SK-N-SH (cell line): ENCODE results near the gene STPG1. TPM values are rescaled to one million over a fixed set of nuclear protein-coding genes. Genes with fewer than 3 reads are reported as not detected.

ENCODE experiments used
- CTCF ChIA-PET: fragments of 300-600, 350-600 bp; formaldehyde crosslinking; extraction: SDS; loops from one replicate; lab custom pipeline; 2021; lab: Yijun Ruan, JAX
- POLR2A ChIA-PET: fragments of 350-600 bp; sonication (Branson Sonifier 250); formaldehyde crosslinking; extraction: SDS; loops from one replicate; lab custom pipeline; 2020; ENCODE audit warnings: antibody characterized with exemption, inconsistent platforms; lab: Yijun Ruan, JAX
- DNase-seq: peaks from one replicate; pipeline ENCODE4 v3.0.0; 2012
- H2AFZ ChIP-seq: fragments of 200-600 bp; sonication (generic); 2 replicates; pipeline ENCODE4 v1.8.1; 2016; ENCODE audit warnings: antibody characterized with exemption, mild to moderate bottlenecking, low read depth
- H3F3A ChIP-seq: fragments of 200-600 bp; sonication (generic); replicated peaks from 2 replicates; pipeline ENCODE3; 2016; ENCODE audit warnings: antibody characterized with exemption, mild to moderate bottlenecking; ENCODE audit not compliant: insufficient read depth
- H3K27ac ChIP-seq, 2 experiments: fragments of 200-500 bp in 1 of 2; fragments of 200-600 bp in 1 of 2; sonication (Bioruptor generic) in 1 of 2; sonication (generic), shearing (Covaris generic) in 1 of 2; 2 replicates each; pipeline versions ENCODE4 v1.5.1 to v1.6.1; 2014 to 2016; ENCODE audit warnings: low read depth in 2 of 2, inconsistent platforms in 1 of 2, low read length in 1 of 2, mild to moderate bottlenecking in 1 of 2, mixed read lengths in 1 of 2
- H3K27me3 ChIP-seq: fragments of 200-600 bp; sonication (generic), shearing (Covaris generic); 2 replicates; pipeline ENCODE4 v1.6.1; 2016; ENCODE audit warnings: mixed run types; ENCODE audit not compliant: insufficient read depth
- H3K36me3 ChIP-seq, 2 experiments: fragments of 200-500 bp in 1 of 2; fragments of 200-600 bp in 1 of 2; sonication (Bioruptor generic) in 1 of 2; sonication (generic) in 1 of 2; replicated peaks in 1 of 2; 2 replicates each; pipeline versions ENCODE3 to v1.5.1; 2014 to 2016; ENCODE audit warnings: low read length in 1 of 2, mild to moderate bottlenecking in 1 of 2; ENCODE audit not compliant: insufficient read depth in 2 of 2, control insufficient read depth in 1 of 2
- H3K4me1 ChIP-seq, 2 experiments: fragments of 200-500 bp in 1 of 2; fragments of 200-600 bp in 1 of 2; sonication (Bioruptor generic) in 1 of 2; sonication (generic), shearing (Covaris generic) in 1 of 2; 2 replicates each; pipeline versions ENCODE4 v1.5.1 to v1.6.1; 2014 to 2016; ENCODE audit warnings: low read depth in 1 of 2, low read length in 1 of 2, mixed run types in 1 of 2; ENCODE audit not compliant: insufficient read depth in 2 of 2, control insufficient read depth in 1 of 2
- H3K4me2 ChIP-seq: fragments of 200-600 bp; sonication (generic), shearing (Covaris generic); 2 replicates; pipeline ENCODE4 v1.6.1; 2017; ENCODE audit warnings: mixed run types
- H3K4me3 ChIP-seq, 2 experiments: fragments of 200-500 bp in 1 of 2; fragments of 200-600 bp in 1 of 2; sonication (Bioruptor generic) in 1 of 2; sonication (generic), shearing (Covaris generic) in 1 of 2; 2 replicates each; pipeline versions ENCODE4 v1.5.1 to v1.8.1; 2014 to 2016; ENCODE audit warnings: low read depth in 2 of 2, inconsistent platforms in 1 of 2, low read length in 1 of 2, mild to moderate bottlenecking in 1 of 2, mixed read lengths in 1 of 2, moderate library complexity in 1 of 2
- H3K79me2 ChIP-seq: fragments of 200-600 bp; sonication (generic); 2 replicates; pipeline ENCODE4 v1.8.1; 2017; ENCODE audit warnings: mild to moderate bottlenecking; ENCODE audit not compliant: insufficient read depth
- H3K9ac ChIP-seq: fragments of 200-600 bp; sonication (generic); 2 replicates; pipeline ENCODE4 v1.6.1; 2017; ENCODE audit warnings: mixed run types
- H3K9me2 ChIP-seq: fragments of 200-600 bp; sonication (generic); 2 replicates; pipeline ENCODE4 v1.6.1; 2017; ENCODE audit warnings: mixed run types
- H3K9me3 ChIP-seq: fragments of 200-600 bp; sonication (generic); 2 replicates; pipeline ENCODE4 v1.6.1; 2017; ENCODE audit warnings: mixed run types, mild to moderate bottlenecking, moderate library complexity
- H4K20me1 ChIP-seq: fragments of 200-600 bp; sonication (generic); 2 replicates; pipeline ENCODE4 v1.6.1; 2017; ENCODE audit warnings: mild to moderate bottlenecking, mixed run types; ENCODE audit not compliant: insufficient read depth
- EZH2phosphoT487 ChIP-seq: fragments of 200-600 bp; sonication (generic); IDR thresholded peaks from 2 replicates; pipeline ENCODE4 v1.6.1; 2017; ENCODE audit warnings: low read depth, mixed run types, mild to moderate bottlenecking, antibody characterized with exemption, moderate library complexity, borderline replicate concordance
- FOXM1 ChIP-seq: IDR thresholded peaks from 2 replicates; pipeline ENCODE4 v1.4.0; 2012; ENCODE audit warnings: low read depth, mild to moderate bottlenecking
- GABPA ChIP-seq: IDR thresholded peaks from 2 replicates; pipeline ENCODE4 v1.4.0; 2012; ENCODE audit warnings: low read depth, mild to moderate bottlenecking
- GATA2 ChIP-seq: sonication (generic); formaldehyde crosslinking; IDR thresholded peaks from 2 replicates; pipeline ENCODE4 v1.5.0; 2020; ENCODE audit warnings: mild to moderate bottlenecking, missing genetic modification reagents
- PBX3 ChIP-seq: IDR thresholded peaks from 2 replicates; pipeline ENCODE4; 2012
- RAD21 ChIP-seq: IDR thresholded peaks from 2 replicates; pipeline ENCODE4 v1.6.1; 2012; ENCODE audit warnings: mild to moderate bottlenecking, low read length
- SIN3A ChIP-seq: IDR thresholded peaks from 2 replicates; pipeline ENCODE4 v1.6.1; 2012; ENCODE audit warnings: low read depth, mild to moderate bottlenecking, low read length, moderate library complexity, borderline replicate concordance
- SMC3 ChIP-seq: IDR thresholded peaks from 2 replicates; pipeline ENCODE4 v1.6.1; 2012; ENCODE audit warnings: low read depth, low read length, improper control_type of control experiment
- TAF1 ChIP-seq: IDR thresholded peaks from 2 replicates; pipeline ENCODE4 v1.6.1; 2012; ENCODE audit warnings: low read depth, mild to moderate bottlenecking, low read length, moderate library complexity, borderline replicate concordance
- TEAD4 ChIP-seq: IDR thresholded peaks from 2 replicates; pipeline ENCODE4 v1.4.0; 2012; ENCODE audit warnings: mild to moderate bottlenecking, borderline replicate concordance; ENCODE audit not compliant: insufficient read depth
- YY1 ChIP-seq: IDR thresholded peaks from 2 replicates; pipeline ENCODE4 v1.4.0; 2012; ENCODE audit warnings: low read depth, mild to moderate bottlenecking
- WGBS: methylation state at CpG from one replicate; pipeline ENCODE4 v1.1.6; 2017; ENCODE audit warnings: low lambda C conversion rate; 5-methylcytosine and 5-hydroxymethylcytosine counted together
- polyA plus RNA-seq, 3 experiments: library from polyadenylated mRNA; depleted of rRNA; stranded (reverse); fragments of >200 nt; gene quantifications; 2 replicates each; pipeline ENCODE4 v1.2.3, GENCODE V29; 2012
- TF ChIP-seq, protein P1 (sequence below): fragments of 200-600 bp; sonication (generic); IDR thresholded peaks from 2 replicates; pipeline ENCODE4 v1.6.1; 2017; ENCODE audit warnings: antibody characterized with exemption, mild to moderate bottlenecking, moderate library complexity
- TF ChIP-seq, protein P2 (sequence below): fragments of 150-350 bp; IDR thresholded peaks from 2 replicates; pipeline ENCODE4 v1.6.1; 2016; ENCODE audit warnings: mild to moderate bottlenecking, low read depth, low read length

STPG1 gene
- polyA plus RNA-seq, 1 of the 3 experiments (the other 2 are of a cell fraction) = 8.7 TPM

DNA sequence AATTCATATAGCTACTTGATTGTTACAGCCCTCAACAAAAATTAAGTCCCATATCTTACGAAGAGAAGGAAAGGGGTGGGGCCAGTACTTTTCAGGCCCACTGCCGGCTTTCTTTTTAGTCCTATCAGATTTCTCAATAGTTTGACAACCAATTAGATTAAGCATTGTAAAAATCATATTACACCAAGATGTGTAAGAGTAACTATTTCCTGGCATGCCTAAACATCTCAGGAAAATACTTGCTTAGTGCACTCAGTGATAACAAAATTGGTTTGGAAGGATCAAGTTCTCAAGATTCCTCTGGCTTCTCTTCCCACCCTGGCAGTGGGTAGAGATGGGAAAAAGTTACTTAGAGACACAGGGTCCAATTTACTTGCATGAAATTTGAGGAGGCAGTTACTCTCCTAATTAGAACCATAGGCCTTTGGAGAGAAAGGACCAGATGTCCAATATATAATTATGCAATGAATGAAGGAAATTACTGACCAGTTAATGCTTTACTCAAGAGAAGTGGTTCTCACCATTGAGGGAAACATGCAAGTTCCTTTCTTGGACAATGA lies 30.1 kb downstream of the STPG1 start:
- Histone ChIP-seq H4K20me1 (no peaks in the 10 kb centered on the region), H3K79me2 (no peaks in the 10 kb centered on the region), H3K4me1 (peaks cover 3 to 7% of the 10 kb centered on the region in 2 experiments; a peak in 2 of 4 replicates), H2AFZ (no peak overlapping the region), H3K9ac (no peak overlapping the region), H3K36me3 (peaks cover 0 to 11% of the 10 kb centered on the region in 2 experiments), H3K9me2 (no peaks in the 10 kb centered on the region), H3F3A (no peaks in the 10 kb centered on the region), H3K9me3 (no peaks in the 10 kb centered on the region), H3K4me3 (no peak overlapping the region), H3K4me2 (no peak overlapping the region), H3K27me3 (no peaks in the 10 kb centered on the region), H3K27ac (no peak overlapping the region)
- ChIA-PET CTCF (interaction anchor here (1.4 to 8.9 kb wide), 3 partner anchors 8 to 252 kb away, joined by 4 to 106 read pairs (median 5); no protein-coding TSS in a partner anchor), POLR2A (no interaction called here)
- TF ChIP-seq, protein P1, sequence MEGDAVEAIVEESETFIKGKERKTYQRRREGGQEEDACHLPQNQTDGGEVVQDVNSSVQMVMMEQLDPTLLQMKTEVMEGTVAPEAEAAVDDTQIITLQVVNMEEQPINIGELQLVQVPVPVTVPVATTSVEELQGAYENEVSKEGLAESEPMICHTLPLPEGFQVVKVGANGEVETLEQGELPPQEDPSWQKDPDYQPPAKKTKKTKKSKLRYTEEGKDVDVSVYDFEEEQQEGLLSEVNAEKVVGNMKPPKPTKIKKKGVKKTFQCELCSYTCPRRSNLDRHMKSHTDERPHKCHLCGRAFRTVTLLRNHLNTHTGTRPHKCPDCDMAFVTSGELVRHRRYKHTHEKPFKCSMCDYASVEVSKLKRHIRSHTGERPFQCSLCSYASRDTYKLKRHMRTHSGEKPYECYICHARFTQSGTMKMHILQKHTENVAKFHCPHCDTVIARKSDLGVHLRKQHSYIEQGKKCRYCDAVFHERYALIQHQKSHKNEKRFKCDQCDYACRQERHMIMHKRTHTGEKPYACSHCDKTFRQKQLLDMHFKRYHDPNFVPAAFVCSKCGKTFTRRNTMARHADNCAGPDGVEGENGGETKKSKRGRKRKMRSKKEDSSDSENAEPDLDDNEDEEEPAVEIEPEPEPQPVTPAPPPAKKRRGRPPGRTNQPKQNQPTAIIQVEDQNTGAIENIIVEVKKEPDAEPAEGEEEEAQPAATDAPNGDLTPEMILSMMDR = no peak
- TF ChIP-seq EZH2phosphoT487 = no peak
- TF ChIP-seq YY1 = no peak
- no peak for TF ChIP-seq SMC3
- no peak for TF ChIP-seq PBX3
- TF ChIP-seq TEAD4 = no peak
- TF ChIP-seq, protein P2, sequence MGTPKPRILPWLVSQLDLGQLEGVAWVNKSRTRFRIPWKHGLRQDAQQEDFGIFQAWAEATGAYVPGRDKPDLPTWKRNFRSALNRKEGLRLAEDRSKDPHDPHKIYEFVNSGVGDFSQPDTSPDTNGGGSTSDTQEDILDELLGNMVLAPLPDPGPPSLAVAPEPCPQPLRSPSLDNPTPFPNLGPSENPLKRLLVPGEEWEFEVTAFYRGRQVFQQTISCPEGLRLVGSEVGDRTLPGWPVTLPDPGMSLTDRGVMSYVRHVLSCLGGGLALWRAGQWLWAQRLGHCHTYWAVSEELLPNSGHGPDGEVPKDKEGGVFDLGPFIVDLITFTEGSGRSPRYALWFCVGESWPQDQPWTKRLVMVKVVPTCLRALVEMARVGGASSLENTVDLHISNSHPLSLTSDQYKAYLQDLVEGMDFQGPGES = no peak
- TF ChIP-seq TAF1 = no peak
- TF ChIP-seq FOXM1 = no peak
- no peak for TF ChIP-seq GABPA
- no peak for TF ChIP-seq RAD21
- no peak for TF ChIP-seq GATA2 (CRISPR knock-in tag)
- no peak for TF ChIP-seq SIN3A
- DNase-seq = no peak
- WGBS = 79% methylated on average over 2 of the region's 2 CpGs
